Measurements from ENCODE around the gene ERP27. TPM values are rescaled to one million over a fixed set of nuclear protein-coding genes. Genes with fewer than 3 reads are reported as not detected.

The ERP27 gene
- total RNA-seq, 1 donor from 2014 or later: not detected

DNA sequence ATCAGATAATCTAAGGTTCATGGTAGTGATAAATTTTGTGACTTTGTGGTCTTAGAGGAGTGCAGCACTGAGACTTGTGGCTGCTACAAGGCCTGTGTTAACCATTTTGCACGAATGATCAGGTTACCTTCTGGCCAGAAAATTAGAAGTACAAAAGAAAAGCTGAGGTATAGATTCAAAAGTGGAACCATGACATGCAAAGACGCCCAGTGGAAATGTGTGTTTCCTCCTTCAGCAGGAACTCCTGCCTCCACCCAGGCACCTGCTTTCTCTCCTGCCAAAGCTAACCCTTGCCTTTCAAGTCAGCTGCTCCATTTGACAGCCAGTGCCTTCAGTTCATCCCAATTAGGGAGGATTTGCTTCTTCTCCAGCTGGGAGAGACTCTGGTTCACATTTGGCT lies 44.7 kb upstream of the ERP27 start:
- peaks cover 15% of the 10 kb centered on the region for H3K4me1 Mint-ChIP-seq
- H3K4me3 Mint-ChIP-seq: no peak overlapping the region
- DNase-seq (ENCODE audit: low read depth, low spot score): no peak
- H3K27me3 Mint-ChIP-seq (ENCODE audit: low read depth): no peaks in the 10 kb centered on the region
- TF ChIP-seq, protein P1, sequence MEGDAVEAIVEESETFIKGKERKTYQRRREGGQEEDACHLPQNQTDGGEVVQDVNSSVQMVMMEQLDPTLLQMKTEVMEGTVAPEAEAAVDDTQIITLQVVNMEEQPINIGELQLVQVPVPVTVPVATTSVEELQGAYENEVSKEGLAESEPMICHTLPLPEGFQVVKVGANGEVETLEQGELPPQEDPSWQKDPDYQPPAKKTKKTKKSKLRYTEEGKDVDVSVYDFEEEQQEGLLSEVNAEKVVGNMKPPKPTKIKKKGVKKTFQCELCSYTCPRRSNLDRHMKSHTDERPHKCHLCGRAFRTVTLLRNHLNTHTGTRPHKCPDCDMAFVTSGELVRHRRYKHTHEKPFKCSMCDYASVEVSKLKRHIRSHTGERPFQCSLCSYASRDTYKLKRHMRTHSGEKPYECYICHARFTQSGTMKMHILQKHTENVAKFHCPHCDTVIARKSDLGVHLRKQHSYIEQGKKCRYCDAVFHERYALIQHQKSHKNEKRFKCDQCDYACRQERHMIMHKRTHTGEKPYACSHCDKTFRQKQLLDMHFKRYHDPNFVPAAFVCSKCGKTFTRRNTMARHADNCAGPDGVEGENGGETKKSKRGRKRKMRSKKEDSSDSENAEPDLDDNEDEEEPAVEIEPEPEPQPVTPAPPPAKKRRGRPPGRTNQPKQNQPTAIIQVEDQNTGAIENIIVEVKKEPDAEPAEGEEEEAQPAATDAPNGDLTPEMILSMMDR (conservative IDR thresholded peaks at IDR 0.05): no peak
- no peak overlapping the region for H3K27ac Mint-ChIP-seq (ENCODE audit: unreplicated experiment)
- peaks cover 2% of the 10 kb centered on the region for H3K36me3 Mint-ChIP-seq (ENCODE audit: low read depth)
- H3K9me3 Mint-ChIP-seq: peaks cover 2% of the 10 kb centered on the region

GRCh38 chr12:14982562-14982961 lies 44.2 kb upstream of the ERP27 start:
- H3K27me3 Mint-ChIP-seq (ENCODE audit: low read depth): no peaks in the 10 kb centered on the region
- no peak overlapping the region for H3K27ac Mint-ChIP-seq (ENCODE audit: unreplicated experiment)
- peaks cover 15% of the 10 kb centered on the region for H3K4me1 Mint-ChIP-seq
- H3K4me3 Mint-ChIP-seq: no peak overlapping the region
- peaks cover 2% of the 10 kb centered on the region for H3K36me3 Mint-ChIP-seq (ENCODE audit: low read depth)
- TF ChIP-seq, protein P1 (conservative IDR thresholded peaks at IDR 0.05): no peak
- DNase-seq (ENCODE audit: low read depth, low spot score): no peak
- H3K9me3 Mint-ChIP-seq: peaks cover 2% of the 10 kb centered on the region

DNA sequence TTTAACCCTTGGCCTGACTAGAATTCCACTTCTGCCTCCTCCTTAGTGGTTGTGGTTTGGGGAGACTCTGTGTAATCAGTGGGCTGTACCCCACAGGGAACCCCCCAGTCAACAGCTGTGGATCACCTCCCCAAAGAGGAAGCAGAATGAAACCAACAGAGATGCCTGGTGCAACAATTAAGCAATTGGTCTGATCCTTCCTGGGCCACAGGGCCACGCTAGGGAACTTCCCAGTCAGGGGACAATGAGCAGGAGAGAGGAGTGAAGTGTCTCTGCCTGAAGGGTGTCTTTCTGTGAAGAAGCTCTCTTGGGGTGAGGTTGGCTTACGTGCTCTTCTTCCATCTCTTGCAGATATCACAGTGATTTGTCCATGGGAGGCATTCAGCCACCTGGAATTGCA lies 42.7 kb upstream of the ERP27 start:
- no peak overlapping the region for H3K4me3 Mint-ChIP-seq
- peaks cover 2% of the 10 kb centered on the region for H3K36me3 Mint-ChIP-seq (ENCODE audit: low read depth)
- peaks cover 2% of the 10 kb centered on the region for H3K9me3 Mint-ChIP-seq
- peaks cover 15% of the 10 kb centered on the region for H3K4me1 Mint-ChIP-seq
- H3K27me3 Mint-ChIP-seq (ENCODE audit: low read depth): no peaks in the 10 kb centered on the region
- DNase-seq (ENCODE audit: low read depth, low spot score): no peak
- no peak overlapping the region for H3K27ac Mint-ChIP-seq (ENCODE audit: unreplicated experiment)
- TF ChIP-seq, protein P1 (conservative IDR thresholded peaks at IDR 0.05): no peak

DNA sequence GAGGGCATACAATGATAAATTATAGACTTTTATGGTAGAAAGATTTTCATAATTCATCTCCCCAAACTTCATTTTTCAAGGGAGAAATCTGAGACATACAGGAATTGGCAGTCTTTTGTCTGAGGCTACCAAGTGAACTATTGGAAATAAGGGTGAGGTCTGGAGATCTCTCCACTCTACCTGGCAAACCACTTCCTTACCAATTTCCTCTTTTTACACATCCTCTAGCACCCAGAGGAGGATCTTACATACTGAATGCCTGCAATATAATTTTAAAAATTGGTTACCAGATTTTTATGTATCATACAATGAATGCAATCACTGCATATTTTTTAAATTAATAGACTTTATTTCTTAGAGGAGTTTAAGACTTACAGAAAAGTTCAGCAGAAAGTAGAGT lies 41.1 kb upstream of the ERP27 start:
- H3K4me3 Mint-ChIP-seq: no peak overlapping the region
- peaks cover 11% of the 10 kb centered on the region for H3K4me1 Mint-ChIP-seq
- TF ChIP-seq, protein P1 (conservative IDR thresholded peaks at IDR 0.05): no peak
- H3K27ac Mint-ChIP-seq (ENCODE audit: unreplicated experiment): no peak overlapping the region
- peaks cover 2% of the 10 kb centered on the region for H3K9me3 Mint-ChIP-seq
- peaks cover under 1% of the 10 kb centered on the region for H3K36me3 Mint-ChIP-seq (ENCODE audit: low read depth)
- H3K27me3 Mint-ChIP-seq (ENCODE audit: low read depth): no peaks in the 10 kb centered on the region
- no peak for DNase-seq (ENCODE audit: low read depth, low spot score)

DNA sequence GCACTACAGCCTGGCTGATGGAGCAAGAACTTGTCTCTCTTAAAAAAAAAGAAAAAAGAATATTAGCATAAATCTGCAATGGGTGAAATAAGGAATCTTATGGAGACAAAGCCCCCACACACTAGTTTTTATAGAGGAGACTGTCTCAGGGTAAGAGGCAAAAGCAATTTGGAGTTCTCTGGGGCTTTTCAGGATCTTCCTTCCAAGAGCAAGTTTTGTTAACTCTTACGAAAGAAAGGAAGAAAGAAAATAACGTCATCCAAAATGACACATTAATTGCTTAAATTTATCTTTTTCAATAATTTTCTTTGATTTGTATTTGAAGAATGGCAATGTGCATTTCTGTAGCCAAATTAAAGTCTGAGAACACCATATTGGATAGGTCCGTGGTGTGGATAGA lies 38.3 kb upstream of the ERP27 start:
- no peak for DNase-seq (ENCODE audit: low read depth, low spot score)
- peaks cover 2% of the 10 kb centered on the region for H3K9me3 Mint-ChIP-seq
- peaks cover 5% of the 10 kb centered on the region for H3K4me1 Mint-ChIP-seq
- H3K4me3 Mint-ChIP-seq: no peak overlapping the region
- no peaks in the 10 kb centered on the region for H3K36me3 Mint-ChIP-seq (ENCODE audit: low read depth)
- H3K27me3 Mint-ChIP-seq (ENCODE audit: low read depth): no peaks in the 10 kb centered on the region
- H3K27ac Mint-ChIP-seq (ENCODE audit: unreplicated experiment): no peak overlapping the region
- TF ChIP-seq, protein P1 (conservative IDR thresholded peaks at IDR 0.05): no peak

- H3K27me3 Mint-ChIP-seq (ENCODE audit: low read depth): no peaks in the 10 kb centered on the region
- TF ChIP-seq, protein P1 (conservative IDR thresholded peaks at IDR 0.05): no peak
- no peak overlapping the region for H3K27ac Mint-ChIP-seq (ENCODE audit: unreplicated experiment)
- no peaks in the 10 kb centered on the region for H3K36me3 Mint-ChIP-seq (ENCODE audit: low read depth)
- peaks cover 5% of the 10 kb centered on the region for H3K4me1 Mint-ChIP-seq
- no peak for DNase-seq (ENCODE audit: low read depth, low spot score)
- no peaks in the 10 kb centered on the region for H3K9me3 Mint-ChIP-seq
- no peak overlapping the region for H3K4me3 Mint-ChIP-seq
Observed at GRCh38 chr12:14975457-14975856, 37.1 kb upstream of the ERP27 start.
